ENCODE results near the gene RBM15. TPM values are rescaled to one million over a fixed set of nuclear protein-coding genes. Genes with fewer than 3 reads are reported as not detected.

The RBM15 gene
- total and polyA plus RNA-seq, 2 donors (not counting 3 experiments of a cell fraction or from before 2014, with no cell fraction given): 8.5 to 29.5 TPM

- Histone ChIP-seq H3K9me3 (replicated peaks; ENCODE audit: control insufficient read depth, insufficient read depth, low read length) (no peaks in the 10 kb centered on the region), H2AFZ (ENCODE audit: low read depth, low read length) (no peak overlapping the region), H3K9ac (replicated peaks; ENCODE audit: extremely low read depth, insufficient read depth, low read length) (no peak overlapping the region), H3K79me2 (ENCODE audit: control insufficient read depth, insufficient read depth, low read length) (peaks cover 22% of the 10 kb centered on the region), H3K9me1 (replicated peaks; ENCODE audit: control insufficient read depth, extremely low read depth, insufficient read depth, low read length) (no peaks in the 10 kb centered on the region), H3K4me3 (replicated peaks in 1 of 3; ENCODE audit: insufficient read depth in 1 of 3, low read depth in 1 of 3, low read length in 3 of 3) (no peak overlapping the region), H3K36me3 (ENCODE audit: control insufficient read depth in 2 of 2, extremely low read depth in 1 of 2, insufficient read depth in 2 of 2, low read length in 2 of 2) (peaks cover 0 to 3% of the 10 kb centered on the region in 2 experiments), H3K4me2 (ENCODE audit: insufficient read depth, low read length) (no peak overlapping the region), H4K20me1 (replicated peaks; ENCODE audit: control insufficient read depth, extremely low read depth, insufficient read depth, low read length) (no peaks in the 10 kb centered on the region), H3K27ac (ENCODE audit: insufficient read depth, low read depth, low read length) (no peak overlapping the region), H3K27me3 (ENCODE audit: control insufficient read depth in 2 of 2, insufficient read depth in 2 of 2, low read length in 2 of 2) (no peaks in the 10 kb centered on the region), H3K4me1 (ENCODE audit: control insufficient read depth, extremely low read depth, insufficient read depth, low read length) (no peaks in the 10 kb centered on the region)
- BruUV-seq (replicated peaks): no TSS peak
- intact Hi-C loops (cut with micrococcal nuclease) (no loop called here), dilution Hi-C loops (cut with MboI; ENCODE audit: extremely low pct_ligation_motif_present, low sequenced_read_pairs) (no loop called here)
- TF ChIP-seq MYC (IDR thresholded peaks at IDR 0.05; ENCODE audit: low read depth, low read length) (no peak), FOS (IDR thresholded peaks at IDR 0.05; ENCODE audit: borderline replicate concordance, insufficient read depth, low read length) (no peak), POLR2A (IDR thresholded peaks at IDR 0.05; ENCODE audit: low read depth, low read length) (no peak), POLR2AphosphoS5 (IDR thresholded peaks at IDR 0.05; ENCODE audit: insufficient read depth, low read depth, low read length) (no peak)
- POLR2A ChIA-PET: no interaction called here
- FAIRE-seq (no peak), DNase-seq (ENCODE audit: low read depth, low spot score) (no peak)
- CTCF ChIA-PET: interaction anchor here (1.1 to 1.3 kb wide), 2 partner anchors 16 to 157 kb away, joined by 3 to 4 read pairs; no protein-coding TSS in a partner anchor
Measured at GRCh38 chr1:110364221-110364620, 25.0 kb downstream of the RBM15 start.

- ChIA-PET CTCF (no interaction called here), POLR2A (no interaction called here)
- H3K27ac ChIP-seq (ENCODE audit: insufficient read depth, low read depth, low read length): no peak overlapping the region
Measured at GRCh38 chr1:110370827-110371226, 31.6 kb downstream of the RBM15 start.

More at GRCh38 chr1:110370827-110371226, 31.6 kb downstream of the RBM15 start:
- no peak overlapping the region for H2AFZ ChIP-seq (ENCODE audit: low read depth, low read length)
- H3K27me3 ChIP-seq (ENCODE audit: control insufficient read depth in 2 of 2, insufficient read depth in 2 of 2, low read length in 2 of 2): no peaks in the 10 kb centered on the region
- H3K4me1 ChIP-seq (ENCODE audit: control insufficient read depth, extremely low read depth, insufficient read depth, low read length): peaks cover 4% of the 10 kb centered on the region
- DNase-seq (ENCODE audit: low read depth, low spot score) (peak; percentile 33), FAIRE-seq (no peak)
- intact Hi-C loops (cut with micrococcal nuclease) (no loop called here), dilution Hi-C loops (cut with MboI; ENCODE audit: extremely low pct_ligation_motif_present, low sequenced_read_pairs) (no loop called here)
- no peak overlapping the region for H3K4me2 ChIP-seq (ENCODE audit: insufficient read depth, low read length)
- no peak overlapping the region for H3K4me3 ChIP-seq (replicated peaks in 1 of 3; ENCODE audit: insufficient read depth in 1 of 3, low read depth in 1 of 3, low read length in 3 of 3)
- no TSS peak for BruUV-seq (replicated peaks)
- H3K9me1 ChIP-seq (replicated peaks; ENCODE audit: control insufficient read depth, extremely low read depth, insufficient read depth, low read length): no peaks in the 10 kb centered on the region
- no peaks in the 10 kb centered on the region for H4K20me1 ChIP-seq (replicated peaks; ENCODE audit: control insufficient read depth, extremely low read depth, insufficient read depth, low read length)
- TF ChIP-seq FOS (IDR thresholded peaks at IDR 0.05; ENCODE audit: borderline replicate concordance, insufficient read depth, low read length) (peak; percentile 45), JUN (IDR thresholded peaks at IDR 0.05; ENCODE audit: borderline replicate concordance, insufficient read depth, insufficient read length, low read depth) (no peak)
- H3K9me3 ChIP-seq (replicated peaks; ENCODE audit: control insufficient read depth, insufficient read depth, low read length): no peaks in the 10 kb centered on the region
- H3K9ac ChIP-seq (replicated peaks; ENCODE audit: extremely low read depth, insufficient read depth, low read length): no peak overlapping the region
- H3K79me2 ChIP-seq (ENCODE audit: control insufficient read depth, insufficient read depth, low read length): peaks cover 11% of the 10 kb centered on the region
- peaks cover 0 to 3% of the 10 kb centered on the region in 2 experiments for H3K36me3 ChIP-seq (ENCODE audit: control insufficient read depth in 2 of 2, extremely low read depth in 1 of 2, insufficient read depth in 2 of 2, low read length in 2 of 2)

Measured in endothelial cell of umbilical vein (primary cell).